NCI-H2081 treated with DMSO at 0.1 percent for 48 hours (cell line): ENCODE results near the gene OSBP2.

Experiments used
- DNase-seq: peaks from one replicate; lab custom pipeline; 2025; lab: John Stamatoyannopoulos, UW

The OSBP2 gene

DNA sequence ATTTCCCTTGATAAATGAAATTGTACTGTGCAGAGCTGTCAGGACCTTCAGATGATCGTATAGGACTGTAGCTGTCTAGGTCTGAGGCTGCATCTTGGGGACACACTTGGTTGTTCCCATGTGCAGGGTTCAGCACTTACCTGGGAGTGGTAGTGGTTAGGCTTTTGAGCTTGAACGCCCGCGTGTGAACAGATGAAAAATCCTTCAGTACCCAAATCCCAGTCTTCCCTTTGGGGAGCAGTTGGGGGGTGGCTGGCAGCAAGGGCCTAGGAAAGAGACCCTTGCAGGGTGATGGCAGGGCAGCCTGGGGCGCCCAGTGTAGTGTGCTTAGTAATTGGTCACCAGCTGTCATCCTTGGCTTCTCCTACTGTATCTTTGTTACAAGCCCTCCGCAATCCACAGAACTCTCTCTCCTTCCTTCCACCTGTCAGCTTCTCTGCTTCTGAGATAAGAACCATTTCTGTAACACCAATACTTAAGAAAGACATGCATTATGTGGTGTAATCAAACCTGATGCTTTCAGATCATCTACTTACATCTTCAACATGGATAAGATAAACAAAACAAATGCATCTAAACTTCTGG lies 209.3 kb downstream of the OSBP2 start:
- DNase-seq, result no peak

DNA sequence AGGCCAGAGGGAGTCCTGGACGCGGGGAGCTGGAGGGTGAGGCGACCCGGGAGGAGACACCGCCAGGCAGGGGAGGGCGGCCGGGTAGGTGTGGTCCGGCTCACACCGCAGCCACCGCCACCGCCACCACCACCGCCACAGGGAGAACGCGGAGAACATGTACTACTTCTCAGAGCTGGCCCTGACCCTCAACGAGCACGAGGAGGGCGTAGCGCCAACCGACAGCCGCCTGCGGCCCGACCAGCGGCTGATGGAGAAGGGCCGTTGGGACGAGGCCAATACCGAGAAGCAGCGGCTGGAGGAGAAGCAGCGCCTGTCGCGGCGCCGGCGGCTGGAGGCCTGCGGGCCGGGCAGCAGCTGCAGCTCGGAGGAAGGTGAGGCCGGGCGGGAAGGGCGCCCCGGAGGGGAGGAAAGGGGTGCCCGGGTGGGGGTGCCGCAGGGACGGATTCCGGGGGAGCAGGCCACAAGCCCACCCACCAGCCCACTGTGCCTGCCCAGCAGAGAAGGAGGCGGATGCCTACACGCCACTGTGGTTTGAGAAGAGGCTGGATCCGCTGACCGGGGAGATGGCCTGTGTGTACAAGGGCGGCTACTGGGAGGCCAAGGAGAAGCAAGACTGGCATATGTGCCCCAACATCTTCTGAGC lies 211.1 kb downstream of the OSBP2 start:
- no peak for DNase-seq

DNA sequence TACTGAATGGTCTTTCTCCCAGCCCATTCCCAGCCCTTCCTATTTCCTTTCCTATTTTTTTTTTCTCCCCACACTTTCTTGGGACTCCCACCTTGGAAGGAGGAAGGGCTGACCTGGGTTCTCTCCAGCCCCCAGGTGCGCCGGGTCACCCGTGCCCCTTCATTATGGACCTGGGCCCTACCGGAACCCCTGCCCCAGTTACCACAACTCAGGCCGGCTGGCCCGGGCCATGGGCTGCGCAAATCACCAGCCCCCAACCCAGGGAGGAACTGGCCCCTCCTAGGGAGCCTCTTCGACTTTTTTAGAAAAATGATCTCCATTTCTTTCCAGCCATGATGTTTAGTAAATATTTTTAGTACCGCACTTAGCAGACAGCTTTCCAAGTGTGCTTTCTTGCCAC lies 211.7 kb downstream of the OSBP2 start:
- DNase-seq, result no peak

DNA sequence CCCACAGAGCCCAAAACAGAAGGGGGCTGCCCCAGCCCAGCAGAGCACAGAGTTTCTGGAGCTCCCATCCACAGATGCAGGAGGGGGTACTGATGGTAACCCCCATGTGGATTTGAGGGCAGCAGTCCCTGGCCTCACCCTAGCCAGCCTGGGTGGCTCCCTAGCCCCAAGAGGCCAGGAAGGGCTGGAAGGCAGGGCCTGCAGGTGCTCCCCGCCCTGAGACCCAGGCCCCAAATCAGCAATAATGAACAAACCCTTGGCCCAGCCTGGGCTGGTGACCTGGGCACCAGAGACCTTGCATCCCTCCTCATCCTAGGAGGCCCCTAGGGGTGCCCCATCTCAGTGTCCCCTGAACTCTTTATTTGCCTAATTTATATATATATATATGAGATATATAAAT lies 212.3 kb downstream of the OSBP2 start:
- no peak for DNase-seq

DNA sequence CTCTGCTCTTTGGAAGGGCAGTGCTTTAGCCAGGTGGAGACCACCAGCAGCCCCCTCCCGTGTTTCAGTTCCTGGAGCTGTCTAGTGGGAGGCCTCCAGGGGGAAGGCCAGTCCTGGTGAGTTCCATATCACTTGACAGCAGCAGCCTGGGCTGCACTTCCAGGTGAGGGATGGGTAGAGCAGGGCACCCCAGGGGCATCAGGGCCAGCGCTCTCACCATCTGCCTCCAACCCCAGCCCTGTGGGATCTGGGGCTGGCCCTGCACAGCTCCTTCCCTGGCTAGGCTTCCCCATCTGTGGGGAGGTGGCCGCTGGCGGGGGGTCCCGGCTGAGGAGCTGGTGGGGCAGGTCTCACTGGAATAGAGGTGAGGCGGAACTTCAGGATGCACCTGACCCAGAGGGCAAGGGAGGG lies 213.4 kb downstream of the OSBP2 start:
- no peak for DNase-seq

DNA sequence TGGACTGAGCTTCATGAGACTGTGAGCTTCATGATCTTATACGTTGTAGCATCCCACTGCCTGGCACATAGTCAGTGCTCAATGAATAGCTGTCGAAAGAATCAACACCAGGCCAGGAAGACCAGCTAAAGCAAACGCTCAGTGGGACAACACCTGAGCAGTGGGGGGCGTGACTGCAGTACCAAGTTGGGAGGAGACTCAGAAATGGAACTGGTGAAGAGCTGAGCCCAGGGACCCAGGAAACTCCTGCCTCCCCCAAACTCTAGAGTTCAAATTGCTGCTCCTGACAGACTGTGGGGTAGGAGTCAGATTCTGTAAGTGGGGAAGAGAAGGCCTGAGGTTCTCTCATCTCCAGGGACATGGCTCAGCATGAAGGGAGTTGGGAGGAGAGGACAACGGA lies 214.6 kb downstream of the OSBP2 start:
- DNase-seq, result no peak

DNA sequence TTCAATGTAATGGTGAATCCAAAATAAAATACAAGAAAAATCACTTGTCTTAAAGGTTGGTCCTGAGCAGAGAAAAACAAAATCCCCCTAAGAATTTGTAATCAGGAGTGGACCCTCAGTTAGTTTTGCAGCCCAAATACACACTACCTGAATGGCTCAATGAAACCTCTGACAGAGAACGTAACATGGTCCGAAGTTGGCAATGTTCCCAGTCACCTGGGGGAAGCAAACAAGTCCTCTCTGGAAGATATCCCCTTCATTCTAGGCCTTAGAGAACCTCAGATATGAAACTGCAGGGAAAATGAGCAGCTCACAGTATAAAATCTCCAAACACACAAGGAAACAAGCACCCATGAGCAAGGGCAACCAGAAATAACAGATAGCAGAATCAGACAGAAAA lies 215.7 kb downstream of the OSBP2 start:
- no peak for DNase-seq

DNA sequence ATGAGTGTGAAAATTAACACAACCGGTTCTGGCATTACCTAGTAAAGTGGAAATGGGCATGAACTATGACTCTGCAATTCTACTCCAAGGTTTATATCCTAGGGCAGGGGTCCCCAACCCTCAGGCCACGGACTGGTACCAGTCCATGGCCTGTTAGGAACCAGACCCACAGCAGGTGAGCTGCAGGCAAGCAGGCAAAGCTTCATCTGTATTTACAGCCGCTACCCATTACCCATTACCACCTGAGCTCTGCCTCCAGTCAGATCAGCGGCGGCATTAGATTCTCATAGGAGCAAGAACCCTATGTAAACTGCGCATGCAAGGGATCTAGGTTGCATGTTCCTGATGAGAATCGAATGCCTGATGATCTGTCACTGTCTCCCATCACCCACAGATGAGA lies 224.1 kb downstream of the OSBP2 start:
- no peak for DNase-seq

DNA sequence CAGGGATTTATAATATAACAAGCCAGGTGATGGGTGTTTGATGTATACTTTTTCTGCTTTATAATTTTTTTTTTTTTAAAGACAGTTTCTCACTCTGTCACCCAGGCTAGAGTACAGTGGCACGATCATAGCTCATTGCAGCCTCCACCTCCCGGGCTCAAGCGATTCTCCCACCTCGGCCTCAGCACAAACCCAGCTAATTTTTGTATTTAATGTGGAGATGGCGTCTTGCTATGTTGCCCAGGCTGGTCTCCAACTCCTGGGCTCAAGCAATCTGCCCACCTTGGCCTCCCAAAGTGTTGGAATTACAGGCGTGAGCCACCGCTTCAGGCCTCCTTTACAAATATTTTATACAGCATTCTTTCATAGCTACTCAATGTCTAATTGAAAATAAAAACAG lies 225.3 kb downstream of the OSBP2 start:
- DNase-seq, result no peak

DNA sequence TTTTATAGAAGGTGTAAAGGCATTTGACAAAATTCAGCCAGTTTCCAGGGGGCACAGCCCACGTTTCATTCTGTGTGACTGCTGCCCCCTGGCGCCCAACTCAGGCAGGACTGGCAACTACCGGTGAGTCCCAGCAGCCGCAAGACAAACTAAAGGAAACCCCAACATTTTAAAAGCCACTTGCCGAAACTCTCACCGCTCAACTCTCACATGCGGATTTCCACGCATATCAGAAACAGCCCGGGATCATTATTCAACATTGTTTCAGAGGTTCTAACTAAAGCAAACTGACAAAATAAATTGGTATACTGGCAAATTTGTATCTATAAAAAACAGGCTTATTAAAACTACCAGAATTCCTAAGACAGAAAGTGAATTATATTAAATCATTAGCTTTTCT lies 225.7 kb downstream of the OSBP2 start:
- DNase-seq, result no peak

DNA sequence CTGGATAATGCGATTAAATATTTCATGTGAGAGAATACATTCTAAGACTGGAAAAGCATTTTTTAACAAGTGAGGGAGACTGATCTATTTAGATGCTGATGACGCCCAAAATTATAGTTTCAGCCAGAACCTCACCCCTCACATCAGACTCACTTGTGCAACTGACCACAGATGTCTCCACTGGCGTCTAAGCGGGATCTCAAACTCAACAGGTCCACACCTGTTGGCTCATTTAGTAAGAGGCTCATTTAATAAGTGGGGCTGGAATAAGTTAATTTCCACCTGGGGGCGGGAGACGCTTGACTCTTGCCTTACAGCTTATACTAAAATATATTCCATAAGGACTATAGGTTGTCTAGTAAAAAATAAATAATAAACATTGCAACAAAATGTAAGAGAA lies 226.4 kb downstream of the OSBP2 start:
- no peak for DNase-seq

DNA sequence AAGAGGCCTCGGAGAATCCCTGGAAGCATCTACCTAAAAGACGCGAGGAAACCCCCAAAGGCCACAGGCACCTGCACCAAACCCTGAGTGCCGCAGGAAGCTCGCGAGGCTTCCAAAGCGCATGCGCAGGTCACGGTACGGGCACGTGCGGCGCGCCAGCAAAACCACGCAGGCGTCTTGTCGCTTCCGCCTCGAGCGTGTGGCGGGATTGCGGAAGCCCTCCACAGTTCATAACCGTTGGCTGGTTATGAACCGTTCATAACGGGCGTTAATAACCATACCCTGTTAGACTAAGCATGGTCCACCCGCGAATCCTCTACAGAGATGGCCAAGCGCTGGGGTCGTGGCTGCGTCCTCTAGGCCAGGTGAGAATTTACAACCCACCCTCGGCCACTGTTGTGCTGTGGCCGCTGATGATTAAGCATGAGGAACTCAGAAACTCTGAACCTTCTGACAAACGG lies 227.5 kb downstream of the OSBP2 start:
- DNase-seq, result no peak

DNA sequence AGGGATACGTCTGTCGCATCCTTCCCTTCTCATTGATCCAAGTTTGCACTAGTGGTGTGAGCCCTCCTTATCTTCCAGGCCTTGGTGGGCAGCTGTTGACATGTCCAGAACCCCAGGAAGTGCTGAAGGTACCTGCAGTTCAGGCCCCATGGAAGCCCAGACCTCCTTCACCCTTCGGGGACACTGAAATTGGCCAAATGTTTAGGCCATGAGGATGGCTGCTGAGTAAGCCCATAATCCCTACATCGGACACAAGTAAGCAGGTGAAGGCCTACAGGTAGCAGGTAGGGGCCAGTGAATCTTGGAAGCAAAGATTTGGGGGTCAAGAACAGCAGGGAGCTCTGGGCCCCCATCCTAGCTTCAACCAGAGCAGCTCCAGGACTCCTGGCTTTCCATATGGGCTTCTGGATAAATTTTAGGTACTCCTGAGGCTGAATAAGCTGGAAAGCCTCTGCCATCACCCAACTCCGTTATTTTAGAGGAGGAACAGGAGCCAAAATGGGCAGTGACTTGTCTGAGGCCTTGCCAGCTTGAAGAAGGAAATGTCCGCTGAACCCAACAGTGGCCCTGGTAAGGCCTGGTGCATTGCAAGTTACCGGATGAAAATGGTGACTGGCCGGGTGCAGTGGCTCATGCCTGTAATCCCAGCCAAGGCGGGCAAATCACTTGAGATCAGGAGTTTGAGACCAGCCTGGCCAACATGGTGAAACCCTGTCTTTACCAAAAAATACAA lies 228.7 kb downstream of the OSBP2 start:
- DNase-seq, result no peak

DNA sequence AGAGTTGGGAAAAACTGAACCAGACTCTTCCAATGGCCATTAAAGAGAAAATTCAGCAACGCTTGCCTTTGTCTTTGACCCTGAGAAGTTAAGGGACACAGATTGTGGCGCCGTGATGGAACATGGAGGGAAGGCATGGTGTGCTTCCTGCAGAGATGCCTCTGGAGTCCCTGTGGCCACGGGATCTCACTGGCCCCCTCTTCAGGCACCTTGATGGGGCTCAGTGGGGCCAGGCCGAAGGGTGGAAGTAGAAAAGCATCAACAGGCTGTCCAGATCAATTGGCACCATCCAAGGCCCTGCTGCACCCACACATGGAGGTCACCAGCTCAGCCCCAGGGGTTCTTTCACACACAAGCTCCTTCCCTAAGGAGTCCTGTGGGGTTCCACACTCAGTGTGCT lies 231.0 kb downstream of the OSBP2 start:
- no peak for DNase-seq

DNA sequence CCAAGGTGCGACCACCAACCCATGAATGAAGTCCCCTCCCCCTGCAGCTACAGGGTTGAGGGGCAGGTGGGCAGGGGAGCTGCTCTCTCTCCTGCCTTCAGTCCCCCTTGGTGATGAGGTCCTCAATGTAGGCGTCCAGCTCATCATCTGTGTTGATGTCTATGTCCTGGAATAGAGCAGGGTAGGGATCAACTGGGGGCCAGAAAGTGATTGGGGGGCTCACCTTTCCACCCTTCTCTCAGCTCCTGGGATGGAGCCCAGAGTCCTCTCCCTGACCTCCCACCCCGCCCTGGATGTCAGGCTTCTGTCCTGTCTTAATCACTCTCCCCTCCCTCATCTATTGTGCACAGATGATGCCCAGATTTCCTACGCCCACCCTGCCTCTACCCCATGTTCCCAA lies 232.0 kb downstream of the OSBP2 start:
- no peak for DNase-seq

DNA sequence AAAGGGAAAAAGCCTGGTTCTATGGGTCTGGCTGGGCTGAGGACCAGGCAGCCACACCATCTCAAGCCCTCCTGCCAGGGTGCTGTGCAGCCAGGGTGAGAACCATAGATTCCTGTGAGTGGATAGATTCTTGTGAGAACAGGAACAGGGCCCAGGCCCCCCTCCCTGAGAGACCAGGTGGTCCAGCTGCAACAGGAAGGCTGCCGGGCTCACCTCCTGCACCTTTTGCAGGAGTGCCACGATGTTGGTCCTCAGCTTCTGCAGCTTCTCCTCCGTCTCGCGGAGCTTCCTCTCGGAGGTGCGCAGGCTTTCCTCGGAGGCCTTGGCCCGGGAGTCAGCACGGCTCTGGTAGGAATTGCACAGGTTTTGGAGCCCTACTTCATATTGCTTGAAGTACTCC lies 233.1 kb downstream of the OSBP2 start:
- DNase-seq, result no peak

DNA sequence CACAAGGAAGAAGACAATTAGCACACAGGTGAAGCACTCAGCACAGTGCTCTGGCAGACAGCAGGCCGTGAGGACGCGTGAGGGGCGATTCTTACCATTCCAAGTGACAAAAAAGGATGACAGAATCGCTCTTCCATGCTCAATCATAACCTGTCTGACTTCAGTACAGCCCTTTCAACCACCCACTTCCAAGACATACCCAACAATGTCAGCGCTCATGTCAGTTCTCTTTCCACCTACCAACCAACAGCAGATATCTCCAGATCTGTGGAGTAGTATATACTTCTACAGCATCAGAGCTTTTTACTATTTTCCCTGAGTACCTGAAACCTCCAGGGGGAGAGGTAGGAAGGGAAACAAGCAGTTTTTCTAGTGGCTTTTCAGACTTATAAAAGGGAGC lies 233.7 kb downstream of the OSBP2 start:
- DNase-seq, result no peak

DNA sequence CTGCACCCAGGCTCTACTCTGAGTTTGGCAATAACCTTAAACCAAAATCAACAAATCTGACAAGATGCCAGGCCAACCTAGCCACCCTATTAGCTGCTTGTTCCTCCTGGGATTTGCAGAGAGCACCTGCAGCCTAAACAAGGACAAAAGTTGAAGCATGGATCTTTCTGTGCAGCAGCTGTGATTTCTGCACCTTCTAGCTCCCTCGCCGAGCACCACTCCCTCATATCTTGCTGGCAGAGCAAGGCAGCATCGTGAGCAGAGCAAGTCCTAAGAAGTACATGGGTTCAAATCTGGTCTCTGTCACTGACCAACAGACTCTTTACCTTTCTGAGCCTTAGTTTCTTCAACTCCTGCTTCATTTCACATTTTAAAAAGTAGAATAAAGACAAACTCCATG lies 235.6 kb downstream of the OSBP2 start:
- DNase-seq, result no peak

DNA sequence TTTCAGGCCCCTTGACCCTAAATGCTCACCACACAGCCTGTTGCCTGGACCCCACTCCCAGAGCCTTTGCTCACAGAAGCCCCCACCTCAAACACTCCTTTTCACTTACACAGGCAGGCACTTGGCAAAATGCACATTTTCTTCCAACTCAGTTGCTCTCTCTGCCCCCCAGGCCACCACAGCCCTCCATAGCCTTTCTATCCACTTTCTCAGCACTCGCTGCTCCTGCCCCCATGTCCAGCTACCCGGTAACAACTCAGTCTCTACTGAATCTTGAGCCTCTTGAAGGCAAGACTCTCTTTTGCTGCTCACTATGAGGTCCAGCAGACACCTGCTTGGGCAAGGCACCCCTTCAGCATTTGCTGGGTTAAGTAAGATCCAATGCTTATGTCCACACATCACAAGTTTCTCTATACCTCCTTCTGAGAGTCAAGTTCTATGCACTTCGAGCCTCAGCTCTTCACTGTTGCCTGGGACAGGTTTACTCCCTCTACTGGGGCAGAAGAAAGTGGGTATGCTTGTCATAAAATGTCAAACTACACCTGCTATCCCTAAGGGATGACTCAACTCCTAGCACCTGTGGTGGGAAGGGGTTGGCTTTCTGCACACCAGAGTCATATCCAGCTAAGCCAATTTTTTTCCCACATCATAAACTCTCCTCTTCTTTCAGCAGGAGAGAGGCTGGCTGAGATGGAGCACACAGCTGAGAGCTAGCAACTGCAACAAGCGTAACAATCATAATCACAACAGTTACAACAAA lies 237.0 kb downstream of the OSBP2 start:
- no peak for DNase-seq

DNA sequence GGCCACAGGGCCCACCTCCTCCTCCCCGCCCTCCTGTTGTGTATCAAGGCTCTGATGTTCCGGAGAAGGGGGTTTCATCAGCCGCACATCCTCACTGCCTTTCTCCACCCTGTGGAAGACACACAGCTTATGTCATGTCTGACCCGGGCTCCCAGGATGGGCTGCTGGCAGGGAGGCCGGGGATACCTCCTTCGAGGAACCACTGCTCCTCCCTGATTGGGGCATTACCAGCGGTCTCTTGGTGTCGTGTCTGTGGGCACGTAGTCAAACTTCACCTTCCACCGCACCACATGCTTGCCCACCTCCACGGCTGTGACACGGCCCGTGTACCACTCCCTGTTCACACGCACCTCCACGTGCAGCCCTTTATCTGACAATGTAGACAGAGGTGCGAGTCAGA lies 238.0 kb downstream of the OSBP2 start:
- DNase-seq, result no peak

DNA sequence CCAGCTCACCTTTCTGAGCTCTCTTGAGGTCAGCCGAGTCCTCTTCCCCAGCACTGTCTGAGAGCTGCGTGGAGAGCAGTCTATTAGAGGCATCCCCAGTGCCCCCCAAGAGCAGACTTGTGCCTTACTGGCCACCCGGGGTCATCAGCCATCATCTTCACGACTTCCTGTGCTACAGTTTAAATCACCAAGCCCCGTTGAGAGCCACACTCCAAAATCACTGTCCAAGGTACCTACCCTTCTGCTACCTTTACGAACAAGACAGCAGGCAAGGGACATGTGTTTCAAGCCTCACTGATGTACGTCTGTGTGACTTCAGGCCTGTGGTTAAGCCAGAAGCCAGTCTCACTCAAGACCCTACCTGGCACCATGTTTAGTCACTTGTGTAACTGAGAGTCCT lies 238.8 kb downstream of the OSBP2 start:
- no peak for DNase-seq

DNA sequence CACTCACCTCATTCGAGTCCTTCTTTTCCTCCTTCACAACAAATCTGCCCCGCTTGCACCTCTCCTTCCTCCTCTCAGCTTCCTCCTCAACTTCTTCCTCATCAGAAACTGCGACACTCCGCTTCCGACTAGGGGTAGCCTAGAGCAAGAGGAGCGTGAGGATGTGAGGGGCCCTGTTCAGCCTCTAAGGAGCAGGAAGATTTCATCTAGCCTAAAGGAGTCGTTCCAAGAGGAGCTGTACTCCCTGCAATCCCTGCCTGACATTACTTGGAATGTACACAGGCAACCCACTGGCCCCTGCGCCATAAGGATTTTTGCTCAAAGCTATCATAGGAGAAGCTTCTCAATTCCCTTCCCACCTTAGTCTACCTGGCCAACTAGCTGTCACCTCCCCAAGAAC lies 239.4 kb downstream of the OSBP2 start:
- DNase-seq, result no peak
